Heart right ventricle (tissue), 16 donors: ENCODE measurements around the gene FGF18. TPM values are rescaled to one million over a fixed set of nuclear protein-coding genes. Genes with fewer than 3 reads are reported as not detected.
"Not testable (repeated sequence)": the region's sequence is repeated elsewhere in the genome, so short reads cannot be mapped to it uniquely, and the experiment has no call there.

Experiments used
- ATAC-seq, 8 donors: fragments of 200-7000 bp; cut with Tn5 transposase; one replicate each; pipeline ENCODE4 v1.9.1; 2020; ENCODE audit warnings: mild to moderate bottlenecking in 8 of 8, moderate library complexity in 8 of 8, moderate number of reproducible peaks in 1 of 8
- DNase-seq, 2 donors: peaks; one replicate each; pipeline ENCODE4 v3.0.0-alpha.2; 2020
- H3K27ac ChIP-seq, 10 donors: fragments of 200-600 bp; sonication (generic) in 2 of 10; one replicate each; pipeline versions ENCODE4 v1.5.0 to v1.8.0; 2020 to 2022; ENCODE audit warnings: mild to moderate bottlenecking in 3 of 10
- H3K27me3 ChIP-seq, 7 donors: fragments of 200-600 bp; one replicate each; pipeline ENCODE4 v1.8.0; 2021 to 2022; ENCODE audit warnings: mild to moderate bottlenecking in 2 of 7
- H3K36me3 ChIP-seq, 9 donors: fragments of 200-600 bp; sonication (generic) in 1 of 9; one replicate each; pipeline versions ENCODE4 v1.5.0 to v1.8.0; 2020 to 2022; ENCODE audit warnings: mild to moderate bottlenecking in 2 of 9
- H3K4me1 ChIP-seq, 9 donors: fragments of 200-600 bp; sonication (generic) in 1 of 9; one replicate each; pipeline versions ENCODE4 v1.5.0 to v1.8.0; 2020 to 2022; ENCODE audit warnings: mild to moderate bottlenecking in 4 of 9
- H3K4me3 ChIP-seq, 10 donors: fragments of 200-600 bp; sonication (generic) in 2 of 10; one replicate each; pipeline versions ENCODE4 v1.5.0 to v1.8.0; 2020 to 2022; ENCODE audit warnings: mild to moderate bottlenecking in 7 of 10, moderate library complexity in 2 of 10
- H3K9me3 ChIP-seq, 11 donors: fragments of 200-600 bp in 10 of 11; sonication (generic) in 2 of 11; one replicate each; pipeline versions ENCODE4 v1.5.0 to v1.8.0; 2013 to 2022; ENCODE audit warnings: mild to moderate bottlenecking in 2 of 11, control low read depth in 1 of 11, moderate library complexity in 1 of 11
- CTCF ChIP-seq, 9 donors: fragments of 200-600 bp; sonication (generic) in 2 of 9; IDR thresholded peaks; one replicate each; pipeline versions ENCODE4 v1.5.0 to v1.8.0; 2021 to 2022; ENCODE audit warnings: antibody characterized with exemption in 9 of 9, mild to moderate bottlenecking in 5 of 9, moderate library complexity in 1 of 9
- WGBS, 2 donors: extraction: QIAGEN DNeasy Blood & Tissue Kit; methylation state at CpG; one replicate each; pipeline ENCODE4 v1.1.7; 2013; ENCODE audit warnings: inconsistent platforms in 1 of 2; 5-methylcytosine and 5-hydroxymethylcytosine counted together
- intact Hi-C, 10 donors: fragments of 100-400 bp; cut with DNase I; formaldehyde crosslinking; loops; one replicate each; pipeline versions ENCODE4 v1.11.1 to v1.14.2; 2022
- polyA plus RNA-seq, 2 donors: library from polyadenylated mRNA; stranded (reverse); fragments of 200-250 nt; gene quantifications; one replicate each; pipeline ENCODE4 v1.2.3, GENCODE V29; 2013
- total RNA-seq, 10 donors: library from RNA; stranded (reverse); fragmentation: NEBNext Ultra II Directional in 3 of 10; extraction: Animal tissue kit (Norgen Biotek cat#: 25700) in 3 of 10; gene quantifications; one replicate each; pipeline versions ENCODE4 v1.2.1 to v1.2.4, GENCODE V29; 2021 to 2023
- donor health status: Arrhythmogenic right ventricular cardiomyopathy.
- donor health status: ischemic (EF 13 %, LVEDD 7.1; RV severe dilation, severe dysfunction).
- donor health status: healthy with polysubstance abuse.
- donor health status: DM: no; HTN: yes; CAD: no.
- donor health status: DM: no; HTN: no; CAD: no.
- donor health status: ischemic (EF 25% LVEDD 6.9; RV normal size, moderate dysfunction).
- donor health status: ischemic (EF 25% LVEDD 5.7; RV mildly dilated, moderate dysfunction).
- donor health status: healthy.
- donor health status: DM: yes; HTN: yes; CAD: no.
- donor health status: Ischemic cardiomyopathy.
- donor health status: ischemic (EF 35%, LVEDD 5.7; RV mildly dilated, moderate dysfunction).
- donor health status: nonischemic (EF 11% LVEDD 7.7; RV severe dilation, severe dysfunction).
- donor health status: DM: yes; HTN: yes; CAD: no.
- donor health status: PGD.
- donor health status: ischemic (EF 29% LVEDD 5.4; RV normal size, mild dysfunction).
- donor health status: nonischemic (EF 23%, LVEDD 6.1; RV moderate dilation, normal function).

FGF18 gene
- total and polyA plus RNA-seq, 12 donors, result 1.7 to 39.2 (median 13.7) TPM

GRCh38 chr5:171379961-171380360 lies 39.5 kb upstream of the FGF18 start:
- intact Hi-C loops, result no loop called here
- TF ChIP-seq CTCF (IDR thresholded peaks at IDR 0.05), result no peak
- no peak for ATAC-seq
- Histone ChIP-seq H3K4me1 (no peaks in the 10 kb centered on the region), H3K9me3 (no peaks in the 10 kb centered on the region), H3K27me3 (no peaks in the 10 kb centered on the region), H3K4me3 (no peak overlapping the region), H3K27ac (no peak overlapping the region), H3K36me3 (no peaks in the 10 kb centered on the region)
- no peak for DNase-seq
- WGBS, 2 donors, result 95 to 96% methylated on average over 7 of the region's 7 CpGs

- H3K36me3 ChIP-seq, ATAC-seq, DNase-seq, H3K4me3 ChIP-seq, H3K27me3 ChIP-seq, intact Hi-C loops, H3K27ac ChIP-seq, H3K9me3 ChIP-seq: not testable (repeated sequence)
- whole genome bisulfite sequencing, 2 donors, result 92 to 93% methylated on average over 9 of the region's 9 CpGs
- peaks cover 0 to 19% (median 13%) of the 10 kb centered on the region in 9 donors for H3K4me1 ChIP-seq
Observed at GRCh38 chr5:171384416-171384815, 35.0 kb upstream of the FGF18 start.

- WGBS, 2 donors, result 83 to 90% methylated on average over 3 of the region's 3 CpGs
- peaks cover 0 to 25% (median 18%) of the 10 kb centered on the region in 9 donors for H3K4me1 ChIP-seq
- H3K4me3 ChIP-seq, H3K9me3 ChIP-seq, DNase-seq, H3K36me3 ChIP-seq, ATAC-seq, H3K27me3 ChIP-seq, intact Hi-C loops, H3K27ac ChIP-seq: not testable (repeated sequence)
Observed at GRCh38 chr5:171384999-171385398, 34.4 kb upstream of the FGF18 start.

GRCh38 chr5:171386006-171386671 lies 33.3 kb upstream of the FGF18 start:
- DNase-seq, result no peak
- intact Hi-C loops, result no loop called here
- H3K4me3 ChIP-seq, result peak overlapping the region in 1 of 10 donors; percentile 78

GRCh38 chr5:171386861-171387344 lies 32.5 kb upstream of the FGF18 start:
- H3K4me1 ChIP-seq, result peaks cover 0 to 44% (median 37%) of the 10 kb centered on the region in 9 donors
- no peak for TF ChIP-seq CTCF (IDR thresholded peaks at IDR 0.05)
- intact Hi-C loops, result no loop called here
- WGBS, 2 donors, result 10 to 11% methylated on average over 20 of the region's 20 CpGs
- no peaks in the 10 kb centered on the region for H3K27me3 ChIP-seq
- H3K9me3 ChIP-seq, result no peaks in the 10 kb centered on the region
- peak overlapping the region; percentile 79 to 95 (median 90) for H3K27ac ChIP-seq
- ATAC-seq, result no peak
- peak overlapping the region; percentile 61 to 97 (median 86) for H3K4me3 ChIP-seq
- peaks cover 0 to 19% (median 0%) of the 10 kb centered on the region in 9 donors for H3K36me3 ChIP-seq
- no peak for DNase-seq

More at GRCh38 chr5:171386006-171386671, 33.3 kb upstream of the FGF18 start:
- WGBS, 2 donors, result 97 to 98% methylated on average over 25 of the region's 25 CpGs
- Histone ChIP-seq H3K27me3 (no peaks in the 10 kb centered on the region), H3K9me3 (no peaks in the 10 kb centered on the region), H3K4me1 (peaks cover 0 to 36% (median 30%) of the 10 kb centered on the region in 9 donors), H3K36me3 (peaks cover 0 to 11% (median 0%) of the 10 kb centered on the region in 9 donors), H3K27ac (no peak overlapping the region)
- ATAC-seq, result no peak
- no peak for TF ChIP-seq CTCF (IDR thresholded peaks at IDR 0.05)
